Activated B cell treated with CpG ODN at 0.5 μM for 24 hours (primary cell): ENCODE results near the gene USPL1. TPM values are rescaled to one million over a fixed set of nuclear protein-coding genes. Genes with fewer than 3 reads are reported as not detected.

Source experiments
- ATAC-seq: fragments of 200-7000 bp; cut with Tn5 transposase; one replicate; pipeline ENCODE4 v1.10.0; 2021; ENCODE audit warnings: low read depth, mild to moderate bottlenecking, moderate library complexity
- CTCF ChIA-PET: fragments of 350-600 bp; sonication (Branson Sonifier 250); formaldehyde crosslinking; loops from one replicate; lab custom pipeline; 2021; ENCODE audit warnings: antibody characterized with exemption; lab: Charles Lee
- POLR2A ChIA-PET: fragments of 350-600 bp; sonication (Branson Sonifier 250); formaldehyde crosslinking; loops from one replicate; lab custom pipeline; 2021; ENCODE audit warnings: antibody characterized with exemption; lab: Charles Lee
- DNase-seq: peaks from one replicate; pipeline ENCODE4 v3.0.0; 2022
- H3K27ac Mint-ChIP-seq: one replicate; pipeline ENCODE4 v1.8.0; 2020; ENCODE audit warnings: mixed read lengths
- H3K27me3 Mint-ChIP-seq: one replicate; pipeline ENCODE4 v1.8.0; 2021; ENCODE audit warnings: mixed read lengths
- H3K36me3 Mint-ChIP-seq: one replicate; pipeline ENCODE4 v1.8.0; 2021; ENCODE audit warnings: low read depth, mixed read lengths
- H3K4me1 Mint-ChIP-seq: one replicate; pipeline ENCODE4 v1.8.0; 2021; ENCODE audit warnings: mixed read lengths
- H3K4me3 Mint-ChIP-seq: one replicate; pipeline ENCODE4 v1.8.0; 2020; ENCODE audit warnings: mild to moderate bottlenecking, mixed read lengths
- H3K9me3 Mint-ChIP-seq: one replicate; pipeline ENCODE4 v1.8.0; 2020; ENCODE audit warnings: mixed read lengths
- intact Hi-C: fragments of 100-400 bp; cut with micrococcal nuclease; formaldehyde crosslinking; loops from one replicate; pipeline ENCODE4 v1.15.1; 2024
- total RNA-seq: library from RNA; stranded (reverse); gene quantifications from 2 replicates; pipeline ENCODE4 v1.2.3, GENCODE V29; 2022
- TF ChIP-seq, protein P1 (sequence below): fragments of 200-600 bp; IDR thresholded peaks from one replicate; pipeline ENCODE4 v1.8.0; 2022; ENCODE audit warnings: antibody characterized with exemption, mild to moderate bottlenecking

Gene USPL1
- total RNA-seq, 1 donor from 2014 or later, result 33.6 TPM

DNA sequence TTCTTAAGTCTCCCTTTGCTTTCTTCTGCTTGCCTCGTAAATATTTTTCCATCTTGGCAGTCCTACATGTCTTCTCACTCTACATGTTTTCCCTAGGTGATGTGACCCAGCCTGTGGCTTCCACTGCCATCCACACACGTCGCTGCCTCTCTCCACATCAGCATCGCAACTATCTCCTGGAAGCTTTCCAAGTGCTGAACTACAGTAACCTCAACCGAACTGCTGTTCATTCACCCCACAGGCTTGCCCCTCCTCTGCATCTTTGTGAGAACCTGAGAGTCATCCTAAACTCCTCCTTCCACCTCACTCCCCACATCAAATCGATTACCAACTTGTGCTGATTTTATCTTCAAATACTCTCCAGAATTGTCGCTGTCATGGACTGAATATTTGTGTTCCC lies 41.2 kb upstream of the USPL1 start:
- peaks cover 20% of the 10 kb centered on the region for H3K4me1 Mint-ChIP-seq
- intact Hi-C loops, result no loop called here
- TF ChIP-seq, protein P1, sequence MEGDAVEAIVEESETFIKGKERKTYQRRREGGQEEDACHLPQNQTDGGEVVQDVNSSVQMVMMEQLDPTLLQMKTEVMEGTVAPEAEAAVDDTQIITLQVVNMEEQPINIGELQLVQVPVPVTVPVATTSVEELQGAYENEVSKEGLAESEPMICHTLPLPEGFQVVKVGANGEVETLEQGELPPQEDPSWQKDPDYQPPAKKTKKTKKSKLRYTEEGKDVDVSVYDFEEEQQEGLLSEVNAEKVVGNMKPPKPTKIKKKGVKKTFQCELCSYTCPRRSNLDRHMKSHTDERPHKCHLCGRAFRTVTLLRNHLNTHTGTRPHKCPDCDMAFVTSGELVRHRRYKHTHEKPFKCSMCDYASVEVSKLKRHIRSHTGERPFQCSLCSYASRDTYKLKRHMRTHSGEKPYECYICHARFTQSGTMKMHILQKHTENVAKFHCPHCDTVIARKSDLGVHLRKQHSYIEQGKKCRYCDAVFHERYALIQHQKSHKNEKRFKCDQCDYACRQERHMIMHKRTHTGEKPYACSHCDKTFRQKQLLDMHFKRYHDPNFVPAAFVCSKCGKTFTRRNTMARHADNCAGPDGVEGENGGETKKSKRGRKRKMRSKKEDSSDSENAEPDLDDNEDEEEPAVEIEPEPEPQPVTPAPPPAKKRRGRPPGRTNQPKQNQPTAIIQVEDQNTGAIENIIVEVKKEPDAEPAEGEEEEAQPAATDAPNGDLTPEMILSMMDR, result no peak
- H3K27me3 Mint-ChIP-seq, result no peaks in the 10 kb centered on the region
- no peak overlapping the region for H3K4me3 Mint-ChIP-seq
- DNase-seq (no peak), ATAC-seq (no peak)
- ChIA-PET CTCF (no interaction called here), POLR2A (no interaction called here)
- no peak overlapping the region for H3K27ac Mint-ChIP-seq
- no peaks in the 10 kb centered on the region for H3K36me3 Mint-ChIP-seq
- H3K9me3 Mint-ChIP-seq, result no peaks in the 10 kb centered on the region

DNA sequence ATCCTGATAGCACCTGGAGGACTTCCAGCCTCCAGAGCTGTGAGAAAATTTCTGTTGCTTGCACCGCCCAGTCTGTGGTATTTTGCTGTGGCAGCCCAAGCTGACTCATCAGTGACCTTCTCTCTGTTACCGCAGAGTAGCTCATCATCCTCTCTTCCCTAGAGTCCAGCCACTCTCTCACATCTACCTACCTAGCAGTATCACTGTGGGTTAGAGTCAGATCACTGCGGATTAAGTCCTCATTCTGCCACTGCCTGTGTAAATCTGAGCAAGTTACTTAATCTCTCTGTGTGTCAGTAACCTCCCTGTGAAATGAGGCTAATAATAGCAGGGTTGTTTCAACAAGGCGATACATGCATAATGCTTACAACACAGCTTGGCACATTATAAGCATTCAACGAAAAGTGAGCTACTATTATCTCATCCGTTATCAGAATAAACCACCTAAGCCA lies 40.3 kb upstream of the USPL1 start:
- intact Hi-C loops, result no loop called here
- no peaks in the 10 kb centered on the region for H3K36me3 Mint-ChIP-seq
- TF ChIP-seq, protein P1, result no peak
- POLR2A ChIA-PET, result interaction anchor here (0.8 to 0.9 kb wide), 2 partner anchors 29 to 40 kb away, joined by 4 to 14 read pairs; partner anchors contain the start of gene USPL1
- H3K4me1 Mint-ChIP-seq, result peaks cover 14% of the 10 kb centered on the region
- H3K27me3 Mint-ChIP-seq, result no peaks in the 10 kb centered on the region
- ATAC-seq (peak; percentile 65), DNase-seq (no peak)
- CTCF ChIA-PET, result interaction anchor here (1.2 kb wide), 1 partner anchor 30 kb away, joined by 4 read pairs; no protein-coding TSS in a partner anchor
- H3K9me3 Mint-ChIP-seq, result no peaks in the 10 kb centered on the region
- H3K27ac Mint-ChIP-seq, result no peak overlapping the region
- no peak overlapping the region for H3K4me3 Mint-ChIP-seq

DNA sequence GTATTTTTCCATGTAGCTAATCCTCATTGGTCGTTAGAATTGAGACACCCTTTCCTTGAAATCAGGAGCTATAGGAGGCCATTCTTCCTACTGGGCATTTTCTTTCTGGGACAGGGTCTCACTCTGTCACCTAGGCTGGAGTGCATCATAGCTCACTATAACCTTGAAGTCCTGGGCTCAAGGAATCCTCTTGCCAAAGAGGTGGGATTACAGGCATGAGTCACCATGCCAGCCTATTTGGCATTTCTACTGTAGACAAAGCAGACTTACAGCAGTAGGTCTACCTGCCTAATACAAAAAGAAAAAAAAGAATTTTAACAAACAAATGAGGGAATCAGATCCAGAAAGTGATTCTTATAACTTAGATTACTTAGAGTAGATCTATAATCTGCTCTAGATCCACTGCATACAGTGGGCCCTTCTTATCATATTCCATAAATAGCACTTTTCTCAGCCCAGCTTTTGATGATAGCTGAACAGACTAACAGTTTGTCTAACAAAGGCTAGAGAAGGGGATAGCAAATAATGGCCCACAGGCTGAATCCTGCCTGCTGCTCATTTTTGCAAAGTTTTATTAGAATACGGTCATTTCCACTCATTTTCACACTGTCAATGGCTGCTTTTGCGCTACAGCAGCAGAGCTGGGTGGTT lies 36.7 kb upstream of the USPL1 start:
- POLR2A ChIA-PET, result no interaction called here
- DNase-seq (no peak), ATAC-seq (no peak)
- intact Hi-C loops, result loop anchor here (1.0 kb wide), 1 partner anchor 449 kb away; no protein-coding TSS in a partner anchor
- H3K27ac Mint-ChIP-seq, result no peak overlapping the region
- TF ChIP-seq, protein P1, result no peak
- no peak overlapping the region for H3K4me3 Mint-ChIP-seq
- no peaks in the 10 kb centered on the region for H3K27me3 Mint-ChIP-seq
- no peaks in the 10 kb centered on the region for H3K36me3 Mint-ChIP-seq
- H3K9me3 Mint-ChIP-seq, result no peaks in the 10 kb centered on the region
- H3K4me1 Mint-ChIP-seq, result peaks cover 9% of the 10 kb centered on the region
- CTCF ChIA-PET, result interaction anchor here (1.1 to 2.7 kb wide), 6 partner anchors 11 to 465 kb away, joined by 3 to 27 read pairs (median 6); no protein-coding TSS in a partner anchor

DNA sequence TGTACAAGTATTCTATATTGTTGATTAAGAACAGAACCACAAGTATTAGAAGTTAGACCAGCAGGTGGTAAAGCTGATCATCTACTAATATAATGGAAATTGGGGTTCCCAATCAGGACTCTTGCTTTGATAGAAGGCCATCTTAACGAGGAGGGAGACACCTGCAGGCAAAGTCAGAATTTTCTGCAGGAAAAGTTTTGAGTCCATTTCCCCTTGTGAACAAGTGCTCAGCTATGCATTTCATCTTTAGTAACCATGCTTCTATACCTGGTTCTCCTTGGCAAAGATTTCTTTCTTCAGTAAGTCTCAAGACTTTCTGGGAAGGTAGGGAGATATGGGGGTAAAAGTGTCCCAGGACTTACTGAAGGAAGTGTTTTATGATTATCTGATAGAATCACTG lies 36.1 kb upstream of the USPL1 start:
- no peaks in the 10 kb centered on the region for H3K9me3 Mint-ChIP-seq
- POLR2A ChIA-PET, result no interaction called here
- ATAC-seq, result no peak
- CTCF ChIA-PET, result interaction anchor here (1.1 to 2.7 kb wide), 7 partner anchors 11 to 466 kb away, joined by 3 to 27 read pairs (median 5); no protein-coding TSS in a partner anchor
- TF ChIP-seq, protein P1, result no peak
- H3K36me3 Mint-ChIP-seq, result no peaks in the 10 kb centered on the region
- no peak overlapping the region for H3K27ac Mint-ChIP-seq
- DNase-seq, result no peak
- H3K4me3 Mint-ChIP-seq, result no peak overlapping the region
- no peaks in the 10 kb centered on the region for H3K27me3 Mint-ChIP-seq
- intact Hi-C loops, result loop anchor here (1.0 kb wide), 1 partner anchor 449 kb away; no protein-coding TSS in a partner anchor
- H3K4me1 Mint-ChIP-seq, result peaks cover 9% of the 10 kb centered on the region

DNA sequence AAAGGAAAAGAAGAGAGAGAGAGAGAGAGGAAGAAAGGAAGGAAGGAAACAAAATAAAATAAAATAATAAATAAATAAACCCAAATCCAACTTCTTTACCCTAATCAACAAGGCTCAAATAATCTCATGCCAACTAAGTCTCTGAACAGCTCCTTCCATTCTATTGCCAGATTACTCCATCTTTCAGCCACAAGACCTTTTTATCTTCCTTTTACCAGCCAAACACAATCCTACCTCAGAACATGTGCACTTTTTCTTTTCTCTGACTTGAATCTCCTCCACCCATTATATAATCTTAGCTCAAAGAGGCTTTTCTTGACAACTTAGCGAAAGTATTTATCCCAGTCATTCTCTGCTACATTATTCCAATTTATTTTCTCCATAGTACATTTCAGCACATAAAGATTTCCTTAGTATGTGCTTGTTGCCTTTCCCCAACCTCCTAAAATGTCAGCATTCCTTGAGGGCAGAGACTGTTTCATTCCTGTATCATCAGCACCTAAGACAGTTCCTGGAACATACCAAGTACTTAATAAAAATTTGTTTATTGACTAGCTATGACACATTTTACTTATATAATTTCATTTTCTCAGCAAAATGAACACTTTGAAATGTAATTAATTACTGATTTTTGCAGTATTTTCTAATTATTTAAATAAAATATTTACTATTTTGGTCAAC lies 33.5 kb upstream of the USPL1 start:
- no peak for ATAC-seq
- ChIA-PET CTCF (interaction anchor here (0.7 to 1.1 kb wide), 3 partner anchors 13 to 738 kb away, joined by 3 read pairs; no protein-coding TSS in a partner anchor), POLR2A (interaction anchor here (0.5 to 1.3 kb wide), 3 partner anchors 33 to 113 kb away, joined by 3 to 6 read pairs (median 5); partner anchors contain the start of gene USPL1)
- Mint-ChIP-seq H3K27me3 (no peaks in the 10 kb centered on the region), H3K4me3 (no peak overlapping the region), H3K4me1 (peaks cover 1% of the 10 kb centered on the region), H3K36me3 (no peaks in the 10 kb centered on the region), H3K27ac (no peak overlapping the region), H3K9me3 (no peaks in the 10 kb centered on the region)
- intact Hi-C loops, result no loop called here
- DNase-seq, result no peak
- TF ChIP-seq, protein P1, result no peak
